Mesenteric fat pad (tissue), 1 donor: ENCODE results near the gene GNB1L. TPM values are rescaled to one million over a fixed set of nuclear protein-coding genes. Genes with fewer than 3 reads are reported as not detected.

ENCODE experiments used
- DNase-seq: peaks from one replicate; pipeline ENCODE4 v3.0.0-alpha.2; 2020; ENCODE audit warnings: low spot score
- total RNA-seq: library from RNA; stranded (reverse); fragmentation: NEBNext Ultra II Directional; extraction: Animal tissue kit (Norgen Biotek cat#: 25700); gene quantifications from one replicate; pipeline ENCODE4 v1.2.1, GENCODE V29; 2021
- donor health status: DM: yes; HTN: yes; CAD: no.

Gene GNB1L
- total RNA-seq, 1 donor from 2014 or later, result 4.2 TPM

DNA sequence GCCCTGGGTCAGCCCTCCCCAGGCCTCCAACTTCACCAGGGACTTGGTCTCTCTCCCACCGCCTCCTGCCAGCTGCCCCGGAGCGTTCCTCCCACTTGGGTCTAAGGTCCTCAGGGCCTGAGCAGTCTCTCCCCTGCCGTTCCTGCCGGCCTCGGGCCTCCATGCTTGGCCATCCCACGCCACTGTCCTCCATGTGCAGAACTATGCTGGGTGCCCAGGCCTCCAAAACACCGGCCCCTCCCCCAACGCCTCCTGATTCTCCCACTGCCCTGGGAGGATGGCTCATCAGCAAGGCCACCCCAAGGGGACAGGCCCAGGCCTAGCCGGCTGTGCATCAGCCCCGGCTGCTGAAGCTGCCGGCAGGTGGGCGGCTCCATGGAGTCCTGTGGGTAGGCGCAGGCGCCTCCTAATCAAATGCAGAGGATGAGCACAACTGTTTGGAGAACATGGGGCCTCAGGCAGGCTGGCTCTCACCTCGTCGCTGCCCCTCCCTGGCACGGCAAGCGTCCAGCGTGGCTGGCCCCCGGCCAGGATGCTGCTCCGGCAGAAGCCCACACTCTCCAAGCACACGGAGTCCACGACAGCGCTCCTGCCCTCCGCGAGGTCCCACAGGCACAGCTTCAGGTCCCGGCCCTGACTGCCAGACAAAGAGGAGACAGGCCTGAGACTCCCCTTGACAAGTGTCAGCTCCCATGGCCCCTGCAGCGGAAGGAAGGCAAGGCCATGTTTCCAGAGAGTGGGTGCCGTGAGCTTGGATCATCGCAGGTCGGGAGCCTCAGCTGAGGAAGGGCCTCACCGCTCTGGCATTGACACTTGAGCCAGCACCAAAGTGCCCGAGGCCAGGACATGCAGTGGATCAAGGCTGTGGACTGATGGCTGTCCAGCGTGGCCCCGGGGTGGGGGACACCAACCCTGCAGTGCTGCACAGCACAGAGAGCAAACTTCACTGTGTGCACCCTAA is 42.6 kb downstream of the GNB1L start:
- peak; percentile 77 for DNase-seq

DNA sequence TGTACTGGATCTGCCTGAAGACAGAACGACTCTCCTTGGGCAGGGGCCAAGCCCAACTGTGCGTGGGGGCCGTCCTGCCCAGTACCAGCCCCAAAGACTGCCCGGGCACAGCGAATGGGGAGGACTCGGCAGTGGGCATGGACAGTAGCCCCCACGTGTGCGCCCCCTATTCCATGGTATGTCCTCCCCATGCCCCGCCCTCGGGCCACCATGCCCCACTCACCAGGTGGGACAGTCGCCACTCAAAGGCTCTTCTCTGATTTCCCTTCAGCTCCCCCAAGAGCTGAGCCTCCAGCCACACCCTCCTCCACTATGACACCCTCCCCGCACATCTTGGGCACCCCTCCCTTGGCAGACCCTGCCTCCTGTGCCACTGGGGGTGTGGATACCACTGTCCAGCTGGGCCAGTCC is 43.5 kb downstream of the GNB1L start:
- DNase-seq, result peak; percentile 76

DNA sequence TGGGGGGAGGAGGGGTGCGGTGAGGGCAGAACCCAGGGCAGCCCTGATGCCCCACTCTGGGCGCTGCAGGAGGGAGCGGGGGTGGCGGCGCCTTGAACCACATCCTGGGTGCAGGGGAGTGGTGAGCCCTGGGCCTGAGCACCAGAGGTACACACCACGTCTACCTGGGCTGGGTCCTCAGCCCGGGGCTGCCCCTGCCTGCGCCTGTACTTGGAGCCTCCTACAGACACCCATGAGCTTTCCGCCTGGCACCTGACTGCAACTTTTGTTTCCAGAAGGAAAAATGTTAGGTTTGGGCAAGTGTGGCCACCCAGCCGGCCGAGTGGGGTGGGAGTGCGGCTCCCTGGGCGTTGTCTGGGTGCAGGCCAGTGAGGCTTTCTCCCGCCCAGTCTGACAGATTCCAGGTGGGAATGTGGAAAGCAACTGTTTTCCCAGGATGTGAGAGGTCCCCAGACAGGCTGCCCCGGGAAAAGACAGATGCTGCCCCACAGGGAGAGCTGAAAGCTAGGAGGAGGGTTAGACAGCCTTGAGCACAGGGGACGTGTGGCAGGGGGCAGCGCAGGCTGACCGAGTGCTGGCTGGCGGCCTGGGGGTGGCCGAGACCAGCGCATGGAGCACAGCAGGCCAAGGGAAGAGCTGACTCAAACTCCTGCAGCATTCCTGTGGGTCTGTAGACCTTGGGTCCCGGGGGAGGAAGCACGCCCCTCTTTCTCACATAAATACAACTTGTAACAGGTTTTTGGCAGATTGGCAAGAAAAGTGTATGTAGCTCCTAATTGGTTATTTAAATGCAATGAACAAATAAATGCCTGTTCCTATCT is 44.1 kb downstream of the GNB1L start:
- peak; percentile 79 for DNase-seq

DNA sequence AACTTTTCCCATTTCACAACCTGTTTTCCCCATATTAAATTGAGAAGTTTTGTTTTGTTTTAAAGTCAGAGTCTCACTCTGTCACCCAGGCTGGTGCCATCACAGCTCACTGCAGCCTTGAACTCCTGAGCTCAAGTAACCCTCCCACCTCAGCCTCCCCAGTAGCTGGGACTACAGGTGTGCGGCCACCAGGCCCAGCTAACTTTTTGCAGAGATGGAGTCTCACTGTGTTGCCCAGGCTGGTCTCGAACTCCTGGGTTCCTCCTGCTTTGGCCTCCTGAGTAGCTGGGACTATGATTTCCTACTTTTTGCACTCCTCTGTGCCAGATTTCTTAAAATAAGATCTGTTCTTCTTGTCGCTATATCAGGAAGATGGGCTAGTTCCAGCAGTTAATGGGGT is 44.9 kb downstream of the GNB1L start:
- DNase-seq, result no peak

DNA sequence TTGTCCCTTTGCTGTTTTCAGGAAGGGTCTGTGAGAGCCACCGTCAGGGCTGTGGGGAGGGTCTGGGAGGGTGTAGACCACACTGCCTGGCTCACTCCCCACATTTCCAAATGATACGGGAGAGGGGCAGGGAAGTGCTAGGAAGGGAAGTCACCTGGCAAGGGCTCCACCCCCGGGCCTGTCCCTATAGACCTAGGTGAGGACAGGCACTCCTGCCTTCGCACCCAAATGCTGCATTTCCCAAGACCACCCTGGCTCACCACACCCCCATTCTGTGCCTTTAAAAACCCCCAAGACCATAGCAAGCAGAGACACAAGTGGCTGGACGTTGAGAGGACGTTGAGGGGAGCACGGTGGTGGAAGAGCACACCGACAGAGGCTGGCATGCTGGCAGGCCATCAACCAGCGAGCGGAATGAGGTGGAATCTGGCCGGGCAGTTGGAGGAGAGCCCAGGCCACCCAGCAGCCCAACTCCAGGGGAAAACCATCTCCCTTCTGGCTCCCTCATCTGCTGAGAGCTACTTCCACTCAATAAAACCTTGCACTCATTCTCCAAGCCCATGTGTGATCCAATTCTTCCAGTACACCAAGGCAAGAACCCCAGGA is 45.7 kb downstream of the GNB1L start:
- no peak for DNase-seq

GRCh38 chr22:19807914-19808872 is 46.5 kb downstream of the GNB1L start:
- DNase-seq, result no peak

GRCh38 chr22:19807161-19807913 is 47.3 kb downstream of the GNB1L start:
- no peak for DNase-seq

DNA sequence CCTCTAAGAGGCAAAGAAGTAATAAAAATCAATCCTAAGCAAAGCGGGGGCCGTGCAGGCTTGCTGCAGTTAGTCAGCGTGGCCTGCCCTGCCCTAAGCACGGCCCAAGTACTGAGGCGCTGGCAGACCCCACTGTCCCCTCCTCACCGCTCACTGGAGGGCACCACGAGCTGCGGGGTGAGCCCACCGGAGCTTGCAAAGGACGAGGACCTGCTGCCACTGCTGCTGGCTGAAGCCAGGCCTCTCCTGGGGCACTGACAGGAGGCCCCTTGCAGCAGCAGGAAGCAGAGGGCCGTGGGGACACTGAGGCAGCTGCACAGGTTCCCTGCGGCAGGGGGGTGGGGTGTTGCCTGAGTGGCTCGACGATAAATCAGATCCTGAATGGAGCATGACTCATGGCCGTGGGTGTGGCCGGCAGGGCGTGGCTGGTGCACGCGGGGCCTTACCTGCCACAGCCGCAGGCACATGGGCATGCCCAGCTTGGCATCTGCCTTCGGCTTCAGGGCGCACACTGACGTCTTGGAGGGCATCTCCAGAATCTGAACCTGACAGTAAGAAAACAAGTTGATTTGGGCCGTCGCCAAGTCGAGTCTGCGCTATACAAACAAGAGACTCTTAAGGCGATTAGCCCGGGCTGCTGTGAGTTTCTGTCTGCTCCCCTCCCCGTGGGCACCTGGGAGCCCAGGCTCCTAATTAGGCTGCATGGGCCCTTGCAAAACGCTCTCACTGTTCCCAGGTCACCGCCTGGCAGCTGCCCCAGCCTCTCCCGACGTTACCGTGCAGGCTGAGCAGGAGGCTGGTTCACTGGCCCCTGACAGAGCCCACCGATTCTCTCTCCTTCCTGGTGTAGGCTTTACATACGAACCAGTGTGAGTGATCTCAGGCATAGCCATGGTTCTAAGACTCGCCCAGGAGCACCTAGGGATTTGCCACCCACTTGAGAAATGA is 48.2 kb downstream of the GNB1L start:
- DNase-seq, result no peak

- no peak for DNase-seq
Measured at GRCh38 chr22:19805821-19806212, 48.9 kb downstream of the GNB1L start.

GRCh38 chr22:19803736-19804267 is 50.9 kb downstream of the GNB1L start:
- no peak for DNase-seq

DNA sequence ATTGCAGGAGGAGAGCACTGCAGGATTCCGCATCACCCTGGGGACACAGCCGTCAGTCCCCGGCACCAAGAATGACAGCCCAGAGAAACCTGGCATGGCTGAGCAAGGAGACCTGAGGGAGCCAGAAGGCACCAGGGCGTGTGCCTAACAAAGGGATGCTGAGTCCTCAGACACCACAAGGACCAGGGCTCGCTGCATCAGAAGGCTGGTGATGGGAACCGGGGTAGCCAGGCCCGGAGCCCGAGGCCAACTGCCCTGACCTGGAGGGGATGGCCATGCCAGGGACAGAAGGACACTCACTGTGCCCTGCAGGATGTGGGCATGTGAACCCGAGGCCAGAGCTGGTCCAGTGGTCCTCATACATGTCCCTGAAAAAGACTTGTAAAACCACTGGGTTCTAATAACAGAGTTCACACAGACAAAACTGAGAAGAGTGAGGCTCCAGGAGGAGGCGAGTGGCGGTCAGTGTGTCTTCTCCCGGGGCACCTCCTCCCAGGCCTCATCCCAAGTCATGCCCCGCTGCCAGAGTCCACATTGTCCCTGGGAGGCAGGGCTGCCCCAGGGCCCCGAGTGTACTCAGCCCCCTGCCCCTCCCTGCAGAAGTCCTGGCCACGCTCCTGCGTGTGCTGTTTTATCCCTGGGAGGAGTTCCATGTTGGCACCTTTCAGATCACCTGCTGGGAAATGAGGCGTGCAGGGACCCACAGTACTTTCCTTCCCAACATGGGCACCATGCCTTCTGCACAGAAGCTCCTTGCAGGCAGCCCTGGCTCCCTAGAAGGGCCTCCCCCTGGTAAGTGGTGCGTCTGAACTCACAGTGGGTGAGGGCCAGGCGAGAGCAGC is 51.6 kb downstream of the GNB1L start:
- DNase-seq, result no peak

DNA sequence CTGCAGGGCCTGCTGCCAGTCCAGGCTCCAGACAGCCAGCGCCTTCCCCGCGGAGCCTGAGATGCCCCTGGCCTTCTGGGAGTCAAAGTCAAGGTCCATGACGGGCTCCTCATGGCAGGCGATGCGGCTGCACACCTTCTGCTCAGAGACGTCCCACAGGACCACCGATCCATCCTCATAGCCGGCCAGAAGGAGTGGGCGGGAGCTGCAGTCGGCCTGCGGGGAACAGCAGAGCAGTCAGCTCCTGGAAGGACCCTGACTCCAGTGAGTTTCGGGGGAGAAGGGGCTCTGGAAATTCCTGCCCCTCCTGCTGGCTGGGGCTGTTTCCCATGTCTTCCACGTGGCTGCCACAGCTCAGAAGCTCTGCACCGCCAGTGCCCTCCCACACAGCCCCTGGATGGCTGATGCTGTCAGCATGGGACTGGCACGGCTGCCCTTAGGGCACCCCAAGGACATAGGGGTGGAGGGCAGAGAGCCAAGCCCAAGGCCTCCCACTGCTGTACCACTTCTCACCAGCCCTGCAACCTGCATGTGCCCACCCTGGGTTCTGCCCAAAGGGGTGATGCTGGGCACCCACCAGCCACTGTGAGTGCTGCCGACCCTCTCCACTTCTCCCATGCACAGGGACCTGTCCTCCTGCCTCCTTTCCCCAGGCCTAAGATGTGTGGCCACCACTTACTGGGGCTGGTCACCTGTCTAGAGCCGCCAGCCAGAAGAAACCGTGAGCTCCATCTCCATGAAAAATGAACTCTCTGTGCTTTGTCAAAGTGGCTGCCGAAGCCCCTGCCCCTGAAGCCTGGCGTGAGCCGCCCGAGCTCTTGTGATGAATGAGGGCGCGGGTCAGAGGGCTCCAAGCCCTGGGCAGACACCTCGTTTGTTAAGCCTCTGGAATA is 52.4 kb downstream of the GNB1L start:
- no peak for DNase-seq

GRCh38 chr22:19801340-19802000 is 53.2 kb downstream of the GNB1L start:
- DNase-seq, result no peak

DNA sequence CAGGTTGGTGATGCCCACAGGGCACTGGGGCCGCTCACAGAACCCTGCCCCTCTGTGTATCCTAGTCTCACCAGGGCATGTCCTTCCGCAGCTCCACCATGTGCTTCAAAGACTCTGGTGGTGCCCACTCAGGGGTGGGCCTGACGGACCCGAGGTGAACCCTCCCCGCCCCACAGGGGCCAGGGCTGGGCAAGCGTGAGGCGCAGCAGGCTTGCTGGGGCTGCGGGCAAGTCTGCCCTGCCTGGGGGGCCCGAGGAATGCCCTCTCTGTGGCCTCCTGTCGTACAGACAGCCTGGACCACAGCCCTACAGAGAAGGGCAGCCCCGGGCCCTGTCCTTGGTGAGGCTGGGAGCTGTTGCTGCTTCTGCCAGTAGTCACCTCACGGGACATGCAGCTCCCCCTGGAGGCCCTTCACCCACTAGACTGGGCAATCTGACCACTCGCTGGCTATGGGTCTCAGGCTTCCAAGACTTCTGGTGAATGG is 53.9 kb downstream of the GNB1L start:
- DNase-seq, result no peak

GRCh38 chr22:19800306-19800705 is 54.4 kb downstream of the GNB1L start:
- DNase-seq, result no peak
